Activated T-cell treated with anti-CD3 and anti-CD28 coated beads, Interleukin-2, amount 50 U/mL, for 4 hours (primary cell): ENCODE data around the gene BDNF. TPM values are rescaled to one million over a fixed set of nuclear protein-coding genes. Genes with fewer than 3 reads are reported as not detected.
"Not testable (repeated sequence)": the region's sequence is repeated elsewhere in the genome, so short reads cannot be mapped to it uniquely, and the experiment has no call there.

Experiments
- ATAC-seq, 2 donors: fragments of 200-7000 bp; cut with Tn5 transposase; one replicate each; pipeline ENCODE4 v1.10.0; 2021
- DNase-seq: peaks from one replicate; pipeline ENCODE4 v3.0.0-alpha.2; 2020
- H3K27me3 Mint-ChIP-seq: one replicate; pipeline ENCODE4 v1.8.0; 2021; ENCODE audit warnings: low read depth, mixed read lengths
- H3K36me3 Mint-ChIP-seq: one replicate; pipeline ENCODE4 v1.8.0; 2022; ENCODE audit warnings: mixed read lengths; ENCODE audit not compliant: insufficient read depth
- H3K4me1 Mint-ChIP-seq: one replicate; pipeline ENCODE4 v1.8.0; 2021; ENCODE audit warnings: low read depth, mixed read lengths
- H3K4me3 Mint-ChIP-seq: one replicate; pipeline ENCODE4 v1.8.0; 2021; ENCODE audit warnings: mild to moderate bottlenecking, moderate library complexity, mixed read lengths
- H3K9me3 Mint-ChIP-seq: one replicate; pipeline ENCODE4 v1.8.0; 2021; ENCODE audit warnings: mixed read lengths
- total RNA-seq, 3 donors: library from RNA; stranded (reverse); gene quantifications; one replicate each; pipeline ENCODE4 v1.2.1, GENCODE V29; 2021

Gene BDNF
- under 1 TPM in 1 of 3 donors, not detected in 2; 0.05 TPM for total RNA-seq

DNA sequence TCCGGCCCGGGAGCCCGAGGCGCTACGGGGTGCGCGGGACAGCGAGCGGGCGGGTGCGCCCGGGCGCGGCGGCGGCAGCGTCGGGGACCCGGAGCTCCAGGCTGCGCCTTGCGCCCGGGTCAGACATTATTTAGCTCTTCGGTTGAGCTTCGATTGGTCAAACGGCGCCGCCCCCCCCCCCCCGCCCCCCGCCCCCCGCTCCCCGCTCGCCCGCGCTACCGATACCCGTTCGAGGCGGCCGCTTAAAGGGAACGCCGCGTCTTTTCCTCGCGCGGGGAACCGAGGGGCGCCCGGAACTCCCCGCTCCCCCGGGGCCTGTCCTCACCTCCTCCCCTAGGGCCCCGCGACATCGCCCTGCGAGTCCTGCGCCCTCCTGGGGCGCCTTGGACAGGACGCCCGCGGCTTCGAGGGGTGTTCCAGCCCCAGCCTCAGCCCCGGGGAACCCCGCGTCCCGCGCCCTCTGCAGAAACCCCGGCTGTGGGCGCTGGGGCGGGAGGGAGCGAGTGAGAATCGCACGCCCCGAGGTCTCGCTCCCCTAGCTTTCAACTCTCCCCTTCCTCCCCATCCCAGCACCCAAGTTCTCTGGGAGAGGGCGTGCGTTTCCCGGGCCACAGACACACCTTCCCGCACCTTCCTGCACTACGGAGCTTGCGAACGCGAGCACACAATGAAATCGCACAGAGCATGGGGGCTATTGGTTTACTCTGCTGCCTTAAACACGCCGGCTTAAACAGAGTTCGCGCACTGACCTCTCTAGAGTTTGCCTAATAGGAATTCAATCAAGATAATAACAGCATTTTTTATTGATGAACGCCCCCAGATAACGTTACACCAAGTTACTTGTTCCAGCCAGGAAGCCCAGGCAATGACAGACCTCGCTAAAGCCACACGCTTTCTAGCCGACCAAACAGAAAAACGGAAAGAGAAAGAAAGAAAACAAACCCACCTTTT, at the start of gene BDNF:
TSS of gene BDNF (minus strand) at position 105 of the 951 bp plus-strand sequence. CDS start 41,891 bp downstream, outside the sequence.
- no peaks in the 10 kb centered on the region for H3K36me3 Mint-ChIP-seq
- DNase-seq (no peak), ATAC-seq (peak; percentile 23 to 31)
- H3K4me1 Mint-ChIP-seq: peaks cover 24% of the 10 kb centered on the region
- H3K9me3 Mint-ChIP-seq: no peaks in the 10 kb centered on the region
- H3K27me3 Mint-ChIP-seq: peaks cover 68% of the 10 kb centered on the region
- peak within 1 kb of the TSS; percentile 74 for H3K4me3 Mint-ChIP-seq

DNA sequence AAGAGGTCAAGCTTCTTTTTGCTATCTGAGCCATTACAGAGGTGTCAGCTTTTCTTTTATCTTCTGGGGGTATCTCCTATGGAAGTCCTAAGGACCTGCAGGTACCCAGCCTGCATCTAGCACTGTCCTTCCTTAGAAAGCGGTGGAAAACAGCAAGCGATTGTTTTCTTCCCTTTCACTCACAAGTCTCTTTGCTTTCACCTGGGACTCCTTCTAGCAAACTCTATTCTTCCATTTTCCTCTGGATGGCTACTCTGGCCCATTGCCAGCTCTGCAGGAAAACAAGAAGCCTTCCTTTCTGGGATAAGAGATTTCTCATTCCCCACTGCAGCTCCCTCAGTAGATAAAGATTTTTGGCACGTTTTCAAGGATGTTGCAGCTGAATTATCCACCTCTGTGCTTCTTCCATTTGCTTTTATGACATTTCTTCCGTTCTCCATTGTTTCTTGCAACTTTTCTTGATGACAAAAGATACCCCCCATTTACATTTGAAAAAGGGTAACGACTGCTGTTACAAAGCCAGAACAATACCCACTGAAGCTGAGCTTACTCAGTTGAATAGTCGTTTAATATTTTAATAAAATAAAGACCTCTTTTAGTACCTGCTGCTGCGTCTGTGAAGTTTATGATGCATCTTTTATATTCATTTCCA, 40.2 kb upstream of the BDNF start:
- H3K9me3 Mint-ChIP-seq: no peaks in the 10 kb centered on the region
- DNase-seq: no peak

DNA sequence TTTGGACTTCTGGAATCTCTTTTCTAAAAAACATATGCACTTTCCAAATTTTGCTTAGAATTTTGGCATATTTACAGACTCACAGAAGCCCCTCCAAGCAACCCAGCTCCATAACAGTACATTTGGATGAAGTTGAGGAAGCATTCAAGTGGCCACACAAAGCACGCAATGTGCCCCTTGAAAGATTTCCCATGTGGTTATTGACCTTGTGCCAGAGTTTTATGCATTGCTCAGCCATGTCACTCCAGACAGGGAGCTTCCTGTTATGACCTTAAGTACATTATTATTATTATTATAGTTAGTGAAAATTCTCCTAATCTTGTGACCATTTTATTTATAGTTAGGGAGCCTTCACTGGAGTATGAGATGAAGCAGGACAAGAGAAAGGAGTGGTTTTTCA, 35.0 kb upstream of the BDNF start:
- Mint-ChIP-seq H3K4me1 (no peaks in the 10 kb centered on the region), H3K4me3 (no peak overlapping the region), H3K36me3 (no peaks in the 10 kb centered on the region), H3K27me3 (peaks cover 4% of the 10 kb centered on the region), H3K9me3 (no peaks in the 10 kb centered on the region)
- DNase-seq (no peak), ATAC-seq (no peak)

More for the DNA sequence above, 40.2 kb upstream of the BDNF start:
- Mint-ChIP-seq H3K4me1 (no peaks in the 10 kb centered on the region), H3K27me3 (peaks cover 4% of the 10 kb centered on the region), H3K36me3 (no peaks in the 10 kb centered on the region), H3K4me3 (no peak overlapping the region)
- no peak for ATAC-seq

DNA sequence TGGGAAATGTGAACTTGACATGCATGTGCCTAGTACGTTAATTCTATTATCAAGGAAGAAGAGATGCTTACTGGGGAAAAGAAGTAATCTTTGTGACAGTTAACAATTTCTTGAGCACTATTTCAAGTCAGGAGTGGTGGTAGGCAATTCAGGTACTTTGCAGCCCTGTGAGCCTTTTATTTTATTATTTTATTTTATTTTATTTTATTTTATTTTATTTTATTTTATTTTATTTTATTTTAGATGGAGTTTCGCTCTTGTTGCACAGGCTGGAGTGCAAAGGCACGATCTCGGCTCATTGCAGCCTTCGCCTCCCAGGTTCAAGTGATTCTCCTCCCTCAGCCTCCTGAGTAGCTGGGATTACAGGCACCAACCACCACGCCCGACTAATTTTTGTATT, 31.5 kb upstream of the BDNF start:
- not testable (repeated sequence) for H3K27me3 Mint-ChIP-seq, H3K4me1 Mint-ChIP-seq, H3K4me3 Mint-ChIP-seq, H3K9me3 Mint-ChIP-seq, DNase-seq, ATAC-seq, H3K36me3 Mint-ChIP-seq

DNA sequence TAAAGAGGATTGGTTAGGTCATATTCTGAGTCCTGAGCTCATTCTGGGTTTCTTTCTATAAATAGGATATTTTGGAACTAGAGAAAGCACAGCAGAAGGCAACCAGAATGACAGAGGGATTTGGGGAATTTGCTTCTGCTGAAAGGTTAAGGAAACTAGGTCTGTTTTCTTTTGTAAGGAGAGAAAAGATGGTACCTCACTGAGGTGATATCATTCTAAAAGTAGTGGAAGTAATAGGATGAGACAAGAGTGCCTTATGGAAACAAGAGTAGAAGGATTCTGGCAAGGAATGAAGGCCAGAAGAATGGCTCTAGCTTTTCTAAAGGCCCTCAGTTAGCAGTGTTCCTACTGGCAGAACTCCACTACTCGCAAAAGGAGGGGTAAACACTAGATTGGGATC, 26.7 kb upstream of the BDNF start:
- DNase-seq: no peak
- ATAC-seq: no peak
- peaks cover 2% of the 10 kb centered on the region for H3K4me1 Mint-ChIP-seq
- H3K27me3 Mint-ChIP-seq: peaks cover 24% of the 10 kb centered on the region
- H3K4me3 Mint-ChIP-seq: no peak overlapping the region
- H3K36me3 Mint-ChIP-seq: no peaks in the 10 kb centered on the region
- peaks cover 5% of the 10 kb centered on the region for H3K9me3 Mint-ChIP-seq

DNA sequence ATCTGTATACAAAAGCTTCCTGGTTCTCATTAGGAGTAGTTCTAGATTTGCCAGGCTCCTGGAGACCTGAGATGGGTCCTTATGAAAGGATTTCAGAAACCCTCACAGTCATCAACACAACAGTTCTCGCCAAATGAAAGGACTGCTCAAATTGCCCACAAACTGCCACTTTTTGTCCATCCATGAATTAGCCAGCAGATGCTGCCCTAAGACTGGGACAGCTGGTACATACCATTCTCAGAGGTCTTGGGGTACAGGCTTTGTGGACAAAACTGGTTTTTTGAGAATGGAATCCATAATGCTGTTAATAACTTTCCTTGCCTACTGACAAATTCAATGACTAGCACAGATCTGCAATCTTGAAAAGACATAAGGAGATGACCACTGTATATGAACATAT, 23.4 kb upstream of the BDNF start:
- Mint-ChIP-seq H3K4me3 (no peak overlapping the region), H3K9me3 (peaks cover 14% of the 10 kb centered on the region), H3K36me3 (no peaks in the 10 kb centered on the region), H3K27me3 (peaks cover 49% of the 10 kb centered on the region), H3K4me1 (peaks cover 2% of the 10 kb centered on the region)
- ATAC-seq (no peak), DNase-seq (no peak)

DNA sequence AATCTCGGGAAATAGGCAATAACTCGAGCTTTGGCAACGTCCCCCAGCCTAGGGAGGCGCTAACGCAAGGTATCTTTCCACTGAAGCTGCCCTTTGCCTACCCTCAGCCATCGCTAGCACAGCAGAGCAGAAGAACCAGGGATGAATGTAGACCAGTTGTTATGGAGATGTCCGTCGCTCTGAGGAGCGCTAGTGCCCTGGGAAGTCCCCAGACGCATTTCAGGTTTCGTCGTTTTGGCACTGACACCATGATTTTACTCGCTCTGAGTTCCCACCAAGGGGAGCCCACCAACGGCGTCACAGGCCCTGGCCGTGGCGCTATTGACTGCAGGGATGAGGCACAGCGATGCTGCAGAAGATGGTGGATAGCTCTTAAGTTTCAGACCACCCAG, 22.7 kb upstream of the BDNF start:
- Mint-ChIP-seq H3K4me3 (no peak overlapping the region), H3K27me3 (peaks cover 55% of the 10 kb centered on the region), H3K36me3 (no peaks in the 10 kb centered on the region), H3K9me3 (peaks cover 14% of the 10 kb centered on the region), H3K4me1 (peaks cover 2% of the 10 kb centered on the region)
- no peak for ATAC-seq
- DNase-seq: no peak

DNA sequence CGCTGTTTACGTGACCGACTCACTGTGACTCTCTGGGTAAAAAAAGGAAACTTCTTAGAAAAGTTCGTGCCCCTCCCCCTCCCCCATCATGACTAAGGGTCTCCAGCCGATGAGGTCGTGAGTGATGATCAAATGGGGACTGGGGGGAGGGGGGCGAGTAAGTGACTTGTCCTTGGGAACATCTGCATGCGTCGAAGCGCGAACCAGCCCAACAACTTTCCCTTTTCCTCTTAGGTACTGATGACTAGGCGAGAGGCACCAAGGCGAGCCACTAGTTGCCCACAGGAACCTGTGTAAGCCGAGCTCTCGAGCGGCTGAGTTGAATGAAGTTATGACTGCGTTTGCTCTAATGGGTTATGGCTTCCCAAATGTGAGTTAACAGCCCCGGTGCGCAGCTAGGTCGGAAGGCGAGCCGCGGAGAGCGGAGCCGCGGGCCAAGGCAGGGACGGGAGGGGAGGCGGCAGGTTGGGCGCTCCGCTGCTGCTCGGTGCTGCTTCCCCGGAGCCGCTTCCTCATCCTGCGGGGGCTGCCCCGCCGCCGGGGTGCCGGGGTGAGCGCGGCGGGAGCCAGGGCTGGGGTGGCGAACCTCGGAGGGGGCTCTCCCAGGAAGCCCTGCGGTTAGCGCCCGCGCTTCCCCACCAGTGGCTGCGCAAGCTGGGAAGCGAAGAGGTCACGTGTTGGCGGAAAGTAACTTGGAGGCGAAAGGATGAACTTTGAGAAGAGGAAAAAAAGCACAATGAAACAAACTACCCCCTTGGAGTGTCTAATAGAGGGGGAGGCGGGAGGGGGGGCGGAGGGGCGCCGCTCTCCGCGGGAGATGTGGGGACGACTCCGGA, 22.1 kb upstream of the BDNF start:
- DNase-seq (no peak), ATAC-seq (peak; percentile 44 to 46)
- Mint-ChIP-seq H3K9me3 (peaks cover 14% of the 10 kb centered on the region), H3K4me1 (peaks cover 2% of the 10 kb centered on the region), H3K4me3 (no peak overlapping the region), H3K36me3 (no peaks in the 10 kb centered on the region), H3K27me3 (peaks cover 61% of the 10 kb centered on the region)

DNA sequence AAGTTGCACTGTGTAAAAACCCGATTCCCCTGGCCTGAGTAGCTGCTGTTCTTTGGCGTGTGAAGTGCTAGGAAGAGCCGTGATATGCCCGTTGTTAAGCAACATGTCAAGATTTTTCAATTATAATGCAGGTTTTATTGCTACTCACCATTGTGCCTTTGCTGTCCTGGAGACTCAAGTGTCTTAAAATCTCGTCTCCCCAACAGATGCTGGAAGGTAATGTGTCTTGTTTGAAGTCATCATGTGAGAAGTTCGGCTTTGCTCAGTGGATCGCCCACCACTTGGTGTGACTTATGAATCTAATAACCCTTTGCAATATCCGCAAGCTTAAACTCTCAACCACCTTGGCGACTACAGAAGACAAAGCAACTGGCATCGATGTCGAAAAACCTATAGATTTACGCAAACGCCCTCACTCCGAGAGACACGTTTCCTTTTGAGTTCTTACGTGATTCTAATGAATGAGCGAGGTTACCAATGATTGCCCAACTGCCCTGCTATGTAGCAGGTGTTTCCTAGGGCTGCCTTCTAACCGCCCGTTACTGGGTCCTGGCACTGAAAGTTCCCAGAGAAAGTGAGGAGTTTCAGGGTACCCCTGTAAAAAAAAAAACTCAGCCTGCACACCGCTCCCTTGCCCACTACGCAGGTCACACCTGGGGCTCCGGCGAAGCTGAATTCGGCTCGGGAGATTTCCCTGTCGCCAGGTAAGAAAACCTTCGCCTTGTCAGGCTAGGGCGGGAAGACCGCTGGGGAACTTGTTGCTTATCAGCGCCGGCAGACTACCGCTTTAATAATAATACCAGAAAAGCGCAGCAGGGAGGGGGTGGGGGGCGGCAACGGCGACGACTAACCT, 21.2 kb upstream of the BDNF start:
- H3K27me3 Mint-ChIP-seq: peaks cover 67% of the 10 kb centered on the region

DNA sequence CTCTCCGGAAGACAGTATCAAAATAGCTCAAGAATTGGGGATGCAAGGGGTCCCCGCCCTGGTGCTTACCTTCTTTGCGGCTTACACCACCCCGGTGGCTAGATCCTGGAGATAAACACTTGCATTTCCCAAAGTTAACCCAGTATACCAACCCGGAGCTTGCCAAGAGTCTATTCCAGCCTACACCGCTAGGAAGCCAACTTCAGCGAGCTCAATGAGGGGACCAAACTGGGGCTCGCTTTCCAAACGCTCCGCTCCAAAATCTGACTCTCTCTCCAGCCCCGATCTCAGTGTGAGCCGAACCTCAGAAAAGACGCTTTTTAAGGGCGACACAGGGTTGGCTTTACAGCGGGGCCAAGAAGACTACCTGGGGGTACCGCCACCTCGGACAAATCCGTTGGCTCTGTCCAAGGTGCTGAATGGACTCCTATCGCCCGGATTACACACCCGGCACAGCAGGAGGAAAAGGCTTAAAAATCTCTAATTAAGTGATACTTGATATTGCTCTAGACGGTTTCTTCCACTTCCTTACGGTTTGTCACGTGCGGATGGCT, 20.1 kb upstream of the BDNF start:
- H3K9me3 Mint-ChIP-seq: peaks cover 14% of the 10 kb centered on the region
- H3K27me3 Mint-ChIP-seq: peaks cover 67% of the 10 kb centered on the region
- H3K36me3 Mint-ChIP-seq: no peaks in the 10 kb centered on the region
- no peak for DNase-seq
- H3K4me1 Mint-ChIP-seq: peaks cover 2% of the 10 kb centered on the region
- no peak for ATAC-seq
- no peak overlapping the region for H3K4me3 Mint-ChIP-seq

More for the DNA sequence above, 21.2 kb upstream of the BDNF start:
- ATAC-seq (no peak), DNase-seq (no peak)
- H3K36me3 Mint-ChIP-seq: no peaks in the 10 kb centered on the region
- no peak overlapping the region for H3K4me3 Mint-ChIP-seq
- H3K9me3 Mint-ChIP-seq: peaks cover 14% of the 10 kb centered on the region
- H3K4me1 Mint-ChIP-seq: peaks cover 2% of the 10 kb centered on the region

DNA sequence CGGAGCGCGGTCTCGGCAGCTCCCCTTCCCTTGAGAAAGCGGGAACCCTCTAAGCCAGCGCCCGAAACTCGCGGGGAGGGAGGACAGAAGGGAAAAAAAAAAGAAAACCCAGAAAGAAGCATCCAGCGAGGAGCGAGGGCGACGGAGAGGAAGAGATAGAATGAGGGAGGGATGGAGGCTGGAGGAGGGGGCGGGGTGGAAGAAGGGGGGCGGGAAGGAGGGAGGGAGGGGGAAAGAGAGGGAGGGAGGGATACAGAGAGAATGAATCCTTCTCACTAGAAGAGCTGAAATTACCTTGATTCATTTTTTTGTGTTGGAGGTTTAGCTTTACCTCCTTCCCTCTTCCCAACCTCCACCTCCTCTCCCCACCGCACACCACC, 19.3 kb upstream of the BDNF start:
- no peak for DNase-seq
- Mint-ChIP-seq H3K9me3 (peaks cover 14% of the 10 kb centered on the region), H3K27me3 (peaks cover 65% of the 10 kb centered on the region), H3K4me3 (no peak overlapping the region), H3K36me3 (no peaks in the 10 kb centered on the region), H3K4me1 (peaks cover 2% of the 10 kb centered on the region)
- ATAC-seq: no peak

DNA sequence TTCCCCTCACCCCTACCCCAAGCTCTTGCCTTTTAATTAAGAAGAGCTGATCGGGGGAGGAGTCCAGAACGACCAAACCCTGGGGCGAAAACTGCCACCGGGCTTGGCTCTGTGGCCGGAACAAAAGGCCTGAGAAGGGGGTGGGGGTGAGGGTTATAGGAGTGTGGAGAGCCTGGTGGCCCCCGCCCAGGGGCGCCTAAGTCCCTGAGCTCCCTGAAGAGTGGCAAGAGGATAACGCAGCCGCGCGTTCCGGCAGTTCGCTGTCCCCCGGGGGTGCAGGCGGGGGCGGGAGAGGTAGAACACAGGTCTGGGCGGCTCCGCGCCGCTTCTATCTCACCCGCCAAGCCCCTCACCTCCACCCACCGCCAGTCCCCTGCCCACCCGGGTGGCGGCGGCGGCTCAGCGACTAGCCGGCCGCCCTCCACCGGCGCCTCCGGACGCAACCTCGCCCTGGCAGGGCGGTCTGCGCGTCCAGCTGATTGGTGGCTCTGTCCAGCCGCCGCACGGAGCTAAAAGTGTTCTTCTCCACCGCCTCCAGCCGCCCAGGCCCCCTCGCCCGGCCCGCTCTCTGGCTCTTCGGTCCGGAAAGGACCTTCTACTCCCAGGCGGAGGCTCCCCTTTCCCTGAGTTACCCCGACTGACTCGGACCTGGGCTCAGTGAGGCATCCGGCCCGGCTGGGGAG, 18.7 kb upstream of the BDNF start:
- peaks cover 2% of the 10 kb centered on the region for H3K4me1 Mint-ChIP-seq
- no peak overlapping the region for H3K4me3 Mint-ChIP-seq
- H3K27me3 Mint-ChIP-seq: peaks cover 62% of the 10 kb centered on the region

DNA sequence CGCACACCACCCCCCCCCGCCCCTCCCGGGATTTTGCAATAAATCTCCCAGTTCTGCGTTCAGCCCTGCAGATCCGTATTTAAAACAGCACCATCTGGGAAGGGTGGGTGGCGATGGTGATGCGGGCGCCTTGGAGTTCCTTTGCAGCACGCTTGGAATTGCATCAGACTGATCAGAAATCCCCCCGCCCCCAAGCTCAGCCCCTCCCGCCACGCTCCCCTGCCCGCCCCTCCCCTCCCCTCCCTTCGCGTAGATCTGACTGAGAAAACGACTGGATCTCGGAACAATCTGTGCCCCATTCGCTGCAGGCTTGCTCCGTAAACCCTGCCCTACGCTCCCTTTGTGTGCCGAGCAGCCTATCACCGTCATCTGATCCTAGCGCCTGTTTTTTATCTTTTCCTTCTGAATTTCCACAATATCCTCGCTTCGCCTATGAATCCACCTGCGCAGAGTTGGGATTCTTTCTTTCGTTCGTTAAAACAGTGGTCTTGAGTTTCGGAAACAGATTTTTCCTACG, 18.1 kb upstream of the BDNF start:
- DNase-seq: no peak
- H3K4me1 Mint-ChIP-seq: peaks cover 2% of the 10 kb centered on the region
- H3K36me3 Mint-ChIP-seq: no peaks in the 10 kb centered on the region
- peaks cover 14% of the 10 kb centered on the region for H3K9me3 Mint-ChIP-seq
- peaks cover 57% of the 10 kb centered on the region for H3K27me3 Mint-ChIP-seq
- no peak for ATAC-seq
- no peak overlapping the region for H3K4me3 Mint-ChIP-seq

More for the DNA sequence above, 18.7 kb upstream of the BDNF start:
- no peak for ATAC-seq
- peaks cover 14% of the 10 kb centered on the region for H3K9me3 Mint-ChIP-seq
- no peaks in the 10 kb centered on the region for H3K36me3 Mint-ChIP-seq
- no peak for DNase-seq
